SU-DHL-6 (cell line): Measurements from ENCODE around the gene GPI.
"Not testable (repeated sequence)": the region's sequence is repeated elsewhere in the genome, so short reads cannot be mapped to it uniquely, and the experiment has no call there.

ENCODE experiments used
- EZH2phosphoT487 ChIP-seq: fragments of 200-600 bp; sonication (generic), shearing (Covaris generic); conservative IDR thresholded peaks from 2 replicates; pipeline ENCODE4 v1.6.1; 2018; ENCODE audit warnings: mild to moderate bottlenecking, antibody characterized with exemption, low read length, moderate library complexity, mixed read lengths
- TF ChIP-seq, protein P1 (sequence below): fragments of 200-600 bp; sonication (generic); IDR thresholded peaks from one replicate; pipeline ENCODE4 v1.5.1; 2017; ENCODE audit warnings: antibody characterized with exemption, mild to moderate bottlenecking, low read length, moderate library complexity; ENCODE audit not compliant: insufficient read depth, poor library complexity, severe bottlenecking

- TF ChIP-seq, protein P1, sequence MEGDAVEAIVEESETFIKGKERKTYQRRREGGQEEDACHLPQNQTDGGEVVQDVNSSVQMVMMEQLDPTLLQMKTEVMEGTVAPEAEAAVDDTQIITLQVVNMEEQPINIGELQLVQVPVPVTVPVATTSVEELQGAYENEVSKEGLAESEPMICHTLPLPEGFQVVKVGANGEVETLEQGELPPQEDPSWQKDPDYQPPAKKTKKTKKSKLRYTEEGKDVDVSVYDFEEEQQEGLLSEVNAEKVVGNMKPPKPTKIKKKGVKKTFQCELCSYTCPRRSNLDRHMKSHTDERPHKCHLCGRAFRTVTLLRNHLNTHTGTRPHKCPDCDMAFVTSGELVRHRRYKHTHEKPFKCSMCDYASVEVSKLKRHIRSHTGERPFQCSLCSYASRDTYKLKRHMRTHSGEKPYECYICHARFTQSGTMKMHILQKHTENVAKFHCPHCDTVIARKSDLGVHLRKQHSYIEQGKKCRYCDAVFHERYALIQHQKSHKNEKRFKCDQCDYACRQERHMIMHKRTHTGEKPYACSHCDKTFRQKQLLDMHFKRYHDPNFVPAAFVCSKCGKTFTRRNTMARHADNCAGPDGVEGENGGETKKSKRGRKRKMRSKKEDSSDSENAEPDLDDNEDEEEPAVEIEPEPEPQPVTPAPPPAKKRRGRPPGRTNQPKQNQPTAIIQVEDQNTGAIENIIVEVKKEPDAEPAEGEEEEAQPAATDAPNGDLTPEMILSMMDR, result not testable (repeated sequence)
- not testable (repeated sequence) for TF ChIP-seq EZH2phosphoT487
These were observed 35.8 kb downstream of the GPI start for GRCh38 chr19:34400844-34401243.
